C4-2B (cell line): Measurements from ENCODE around the gene GTF2IRD1.

Source experiments
- ZFX ChIP-seq: fragments of 450-650 bp; IDR thresholded peaks from 2 replicates; pipeline ENCODE4 v1.6.1; 2017
- TF ChIP-seq, protein P1 (sequence below): fragments of 450-650 bp; conservative IDR thresholded peaks from 2 replicates; pipeline ENCODE4 v1.5.1; 2017; ENCODE audit warnings: mild to moderate bottlenecking

- TF ChIP-seq, protein P1, sequence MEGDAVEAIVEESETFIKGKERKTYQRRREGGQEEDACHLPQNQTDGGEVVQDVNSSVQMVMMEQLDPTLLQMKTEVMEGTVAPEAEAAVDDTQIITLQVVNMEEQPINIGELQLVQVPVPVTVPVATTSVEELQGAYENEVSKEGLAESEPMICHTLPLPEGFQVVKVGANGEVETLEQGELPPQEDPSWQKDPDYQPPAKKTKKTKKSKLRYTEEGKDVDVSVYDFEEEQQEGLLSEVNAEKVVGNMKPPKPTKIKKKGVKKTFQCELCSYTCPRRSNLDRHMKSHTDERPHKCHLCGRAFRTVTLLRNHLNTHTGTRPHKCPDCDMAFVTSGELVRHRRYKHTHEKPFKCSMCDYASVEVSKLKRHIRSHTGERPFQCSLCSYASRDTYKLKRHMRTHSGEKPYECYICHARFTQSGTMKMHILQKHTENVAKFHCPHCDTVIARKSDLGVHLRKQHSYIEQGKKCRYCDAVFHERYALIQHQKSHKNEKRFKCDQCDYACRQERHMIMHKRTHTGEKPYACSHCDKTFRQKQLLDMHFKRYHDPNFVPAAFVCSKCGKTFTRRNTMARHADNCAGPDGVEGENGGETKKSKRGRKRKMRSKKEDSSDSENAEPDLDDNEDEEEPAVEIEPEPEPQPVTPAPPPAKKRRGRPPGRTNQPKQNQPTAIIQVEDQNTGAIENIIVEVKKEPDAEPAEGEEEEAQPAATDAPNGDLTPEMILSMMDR: no peak
- TF ChIP-seq ZFX: no peak
Measured at GRCh38 chr7:74585844-74586243, 132.1 kb downstream of the GTF2IRD1 start.
